ENCODE measurements around the gene CHRNB2. TPM values are rescaled to one million over a fixed set of nuclear protein-coding genes. Genes with fewer than 3 reads are reported as not detected.

The CHRNB2 gene
- total and polyA plus RNA-seq, 2 experiments from 2014 or later: 0.12 TPM; not detected in 1

DNA sequence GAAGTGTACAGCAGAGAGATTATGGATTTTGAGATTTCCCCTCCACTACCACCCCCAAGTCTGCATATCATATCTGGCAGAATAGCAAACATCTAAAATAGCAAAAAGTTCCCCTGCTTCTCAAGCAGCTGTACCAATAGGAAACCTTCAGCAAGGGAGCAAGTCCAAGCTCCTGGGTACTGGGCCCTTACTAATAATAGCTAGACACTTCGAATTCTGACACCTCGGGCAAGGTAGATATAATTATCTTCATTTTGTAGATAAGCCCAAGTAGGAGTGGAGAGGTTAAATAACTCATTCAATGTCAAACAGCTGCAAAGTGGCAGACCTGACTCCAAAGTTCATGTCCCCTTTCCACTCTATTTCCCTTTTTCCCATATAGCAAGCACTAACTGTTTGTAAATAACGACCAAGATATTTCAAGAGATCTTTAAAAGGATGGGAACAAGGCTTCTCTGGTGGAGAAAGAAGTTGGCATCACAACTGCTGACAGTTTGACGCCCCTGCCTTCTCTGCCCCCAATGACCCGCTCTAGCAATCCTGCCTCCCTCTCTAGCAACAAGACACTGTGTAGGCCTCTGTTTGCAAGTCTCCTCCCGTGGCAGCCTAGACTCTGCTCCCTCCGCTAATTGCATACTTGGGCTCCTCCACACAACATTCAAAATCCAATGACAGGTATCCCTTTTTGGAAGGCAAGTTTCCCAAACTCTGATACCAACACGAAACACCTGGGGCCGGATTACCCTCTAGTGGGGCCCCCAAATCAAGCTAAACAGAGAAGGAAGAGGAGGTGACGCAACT is 59.1 kb downstream of the CHRNB2 start:
- Histone ChIP-seq H3K4me1 (ENCODE audit: low read depth) (peaks cover 19% of the 10 kb centered on the region), H3K27ac (peak overlapping the region; percentile 92), H3K27me3 (no peaks in the 10 kb centered on the region), H3K4me3 (peak overlapping the region; percentile 75), H3K9me3 (ENCODE audit: low read depth) (no peaks in the 10 kb centered on the region), H3K36me3 (no peaks in the 10 kb centered on the region)
- peak in 1 of 2 donors; percentile 52 for DNase-seq (ENCODE audit: low read depth in 1 of 2, low spot score in 1 of 2)
- TF ChIP-seq, protein P1, sequence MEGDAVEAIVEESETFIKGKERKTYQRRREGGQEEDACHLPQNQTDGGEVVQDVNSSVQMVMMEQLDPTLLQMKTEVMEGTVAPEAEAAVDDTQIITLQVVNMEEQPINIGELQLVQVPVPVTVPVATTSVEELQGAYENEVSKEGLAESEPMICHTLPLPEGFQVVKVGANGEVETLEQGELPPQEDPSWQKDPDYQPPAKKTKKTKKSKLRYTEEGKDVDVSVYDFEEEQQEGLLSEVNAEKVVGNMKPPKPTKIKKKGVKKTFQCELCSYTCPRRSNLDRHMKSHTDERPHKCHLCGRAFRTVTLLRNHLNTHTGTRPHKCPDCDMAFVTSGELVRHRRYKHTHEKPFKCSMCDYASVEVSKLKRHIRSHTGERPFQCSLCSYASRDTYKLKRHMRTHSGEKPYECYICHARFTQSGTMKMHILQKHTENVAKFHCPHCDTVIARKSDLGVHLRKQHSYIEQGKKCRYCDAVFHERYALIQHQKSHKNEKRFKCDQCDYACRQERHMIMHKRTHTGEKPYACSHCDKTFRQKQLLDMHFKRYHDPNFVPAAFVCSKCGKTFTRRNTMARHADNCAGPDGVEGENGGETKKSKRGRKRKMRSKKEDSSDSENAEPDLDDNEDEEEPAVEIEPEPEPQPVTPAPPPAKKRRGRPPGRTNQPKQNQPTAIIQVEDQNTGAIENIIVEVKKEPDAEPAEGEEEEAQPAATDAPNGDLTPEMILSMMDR (IDR thresholded peaks at IDR 0.05; ENCODE audit: low read depth, low read length): no peak

DNA sequence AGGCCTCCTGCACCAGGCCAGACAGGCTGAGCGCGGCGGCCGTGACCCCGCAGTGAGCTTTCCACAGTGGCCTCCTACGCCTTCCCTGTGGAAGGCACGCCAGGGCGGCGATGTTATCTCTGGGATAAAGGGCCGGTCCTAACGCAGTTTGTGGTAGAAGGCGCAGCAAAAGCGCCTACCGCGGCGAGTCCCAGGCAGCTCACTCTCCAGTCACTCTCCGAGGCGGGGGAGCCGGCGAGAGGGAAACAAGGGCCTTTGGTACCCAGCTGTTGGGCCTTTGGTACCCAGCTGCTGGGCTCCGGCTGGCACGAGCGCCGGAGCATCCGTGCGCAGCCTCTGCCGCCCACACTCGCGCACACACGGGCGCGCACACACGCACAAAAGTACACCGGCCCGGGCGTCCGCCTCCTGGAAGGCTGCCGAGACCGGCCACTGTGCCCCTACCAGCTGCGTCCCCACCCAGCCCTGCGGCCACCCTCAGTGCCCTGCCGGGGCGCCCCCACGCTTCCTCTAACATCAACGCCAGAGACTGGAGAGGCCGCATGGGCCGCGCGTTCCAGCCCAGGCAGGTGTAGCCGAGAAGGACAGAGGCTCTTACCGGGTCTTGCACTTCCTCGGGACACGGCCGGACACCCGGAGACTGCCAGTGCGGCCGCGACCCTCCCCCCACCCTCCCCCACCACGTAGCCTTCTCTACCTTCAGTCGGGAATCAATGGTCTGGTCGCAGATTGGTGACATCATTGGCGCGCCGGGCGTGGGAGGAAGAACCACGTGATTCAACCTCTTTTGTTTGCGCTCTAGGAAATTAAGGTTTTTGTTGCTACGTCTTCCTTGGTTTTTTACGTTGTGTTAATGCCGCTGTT is 59.9 kb downstream of the CHRNB2 start:
- Histone ChIP-seq H3K4me1 (ENCODE audit: low read depth) (peaks cover 11% of the 10 kb centered on the region), H3K27me3 (no peaks in the 10 kb centered on the region), H3K27ac (peak overlapping the region; percentile 92), H3K36me3 (no peaks in the 10 kb centered on the region), H3K9me3 (ENCODE audit: low read depth) (no peaks in the 10 kb centered on the region), H3K4me3 (peak overlapping the region; percentile 75)
- TF ChIP-seq, protein P1 (IDR thresholded peaks at IDR 0.05; ENCODE audit: low read depth, low read length): no peak
- peak; percentile 89 to 94 for DNase-seq (ENCODE audit: low read depth in 1 of 2, low spot score in 1 of 2)

DNA sequence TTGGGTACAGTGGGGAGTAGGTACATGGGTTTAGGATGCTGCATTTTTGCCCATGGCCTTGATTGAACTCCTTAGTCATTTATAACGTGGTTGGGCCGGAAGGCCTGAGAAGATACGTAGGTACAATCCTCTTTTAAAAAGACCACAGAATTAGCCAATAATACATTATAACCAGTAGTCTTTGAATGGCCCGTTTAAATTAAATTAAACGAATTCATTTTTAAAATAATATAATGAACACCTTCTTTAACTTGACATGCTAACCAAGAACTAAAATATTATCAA is 60.5 kb downstream of the CHRNB2 start:
- DNase-seq (ENCODE audit: low read depth in 1 of 2, low spot score in 1 of 2): no peak
- peak overlapping the region; percentile 75 for H3K4me3 ChIP-seq
- peaks cover 8% of the 10 kb centered on the region for H3K4me1 ChIP-seq (ENCODE audit: low read depth)
- H3K36me3 ChIP-seq: no peaks in the 10 kb centered on the region
- TF ChIP-seq, protein P1 (IDR thresholded peaks at IDR 0.05; ENCODE audit: low read depth, low read length): no peak
- peak overlapping the region; percentile 92 for H3K27ac ChIP-seq
- H3K9me3 ChIP-seq (ENCODE audit: low read depth): no peaks in the 10 kb centered on the region
- no peaks in the 10 kb centered on the region for H3K27me3 ChIP-seq

DNA sequence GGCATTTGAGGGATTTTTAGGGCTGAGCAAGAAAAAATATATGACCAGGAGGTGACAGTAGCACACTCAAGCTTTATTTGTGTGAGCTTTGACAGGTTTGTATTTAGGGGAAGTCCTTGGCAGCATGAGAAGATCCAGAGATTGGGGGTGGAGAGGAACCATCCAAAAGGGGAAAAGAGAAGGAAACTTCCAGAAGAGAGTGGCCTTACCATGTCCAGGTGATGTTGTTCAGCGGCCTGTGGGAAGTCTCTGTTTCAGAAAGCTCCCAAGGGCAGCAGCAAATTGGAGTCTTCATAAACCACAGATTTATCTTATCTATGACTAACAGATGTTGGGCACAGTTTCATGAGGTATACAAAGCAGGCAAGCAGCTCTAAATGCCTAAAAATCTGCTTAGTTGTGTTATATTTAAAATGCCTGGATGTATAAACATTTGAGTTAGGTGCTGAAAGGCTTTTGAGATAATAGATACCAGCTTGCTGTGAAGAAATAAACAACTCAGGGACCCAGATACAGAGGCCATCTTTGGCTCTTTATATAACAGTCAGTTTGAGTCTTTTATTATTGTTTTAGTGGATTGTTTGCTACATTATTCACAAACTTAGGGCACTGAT is 61.6 kb downstream of the CHRNB2 start:
- peak in 1 of 2 donors; percentile 52 for DNase-seq (ENCODE audit: low read depth in 1 of 2, low spot score in 1 of 2)
- Histone ChIP-seq H3K9me3 (ENCODE audit: low read depth) (no peaks in the 10 kb centered on the region), H3K4me1 (ENCODE audit: low read depth) (peaks cover 8% of the 10 kb centered on the region), H3K27ac (no peak overlapping the region), H3K4me3 (no peak overlapping the region), H3K27me3 (no peaks in the 10 kb centered on the region), H3K36me3 (no peaks in the 10 kb centered on the region)
- TF ChIP-seq, protein P1 (IDR thresholded peaks at IDR 0.05; ENCODE audit: low read depth, low read length): no peak

Other genes with a start within 250 kb of the CHRNB2 start
- 4.8 and 11.2 TPM in 2 replicates for gene AQP10, start 246.7 kb upstream of the CHRNB2 start, total RNA-seq
- 5.4 and 20.6 TPM in 2 replicates for gene AQP10, start 246.7 kb upstream of the CHRNB2 start, polyA plus RNA-seq
- 102 and 116 TPM in 2 replicates for gene ATP8B2, start 242.3 kb upstream of the CHRNB2 start, total RNA-seq
- gene ATP8B2, start 242.3 kb upstream of the CHRNB2 start, polyA plus RNA-seq: 12.8 and 13.5 TPM in 2 replicates
- 5.2 and 17.2 TPM in 2 replicates for gene IL6R, start 162.4 kb upstream of the CHRNB2 start, total RNA-seq
- gene IL6R, start 162.4 kb upstream of the CHRNB2 start, polyA plus RNA-seq: 2.5 and 3.9 TPM in 2 replicates
- gene TDRD10, start 65.6 kb upstream of the CHRNB2 start, total RNA-seq: 0.51 and 0.53 TPM in 2 replicates
- 0.54 and 1.0 TPM in 2 replicates for gene TDRD10, start 65.6 kb upstream of the CHRNB2 start, polyA plus RNA-seq
- gene SHE, start 65.4 kb upstream of the CHRNB2 start, total RNA-seq: 2.1 and 2.7 TPM in 2 replicates
- gene SHE, start 65.4 kb upstream of the CHRNB2 start, polyA plus RNA-seq: 1.7 and 2.0 TPM in 2 replicates
- 41.6 and 46.5 TPM in 2 replicates for gene UBE2Q1, start 9.1 kb upstream of the CHRNB2 start, total RNA-seq
- 60.8 and 77.2 TPM in 2 replicates for gene UBE2Q1, start 9.1 kb upstream of the CHRNB2 start, polyA plus RNA-seq
- gene ADAR, start 40.4 kb downstream of the CHRNB2 start, total RNA-seq: 63.7 and 74.3 TPM in 2 replicates
- 47.5 and 64.3 TPM in 2 replicates for gene ADAR, start 40.4 kb downstream of the CHRNB2 start, polyA plus RNA-seq